HCT116 (cell line): ENCODE data around the gene MISP3. TPM values are rescaled to one million over a fixed set of nuclear protein-coding genes. Genes with fewer than 3 reads are reported as not detected.

Experiments
- ATAC-seq: fragments of 200-7000 bp; cut with Tn5 transposase; 2 replicates; pipeline ENCODE4 v1.9.1; 2020; ENCODE audit warnings: mild to moderate bottlenecking, moderate library complexity
- BruUV-seq: library from RNA; stranded (reverse); fragments of 400-500 nt; replicated peaks from 2 replicates; lab custom pipeline; 2021; lab: Mats Ljungman, UMichigan
- CTCF ChIA-PET: fragments of 300-600 bp; sonication (Branson Sonifier 250); formaldehyde crosslinking; loops from one replicate; lab custom pipeline; 2021; ENCODE audit warnings: antibody characterized with exemption; lab: Charles Lee
- POLR2A ChIA-PET: fragments of 300-600, 350-600 bp; sonication (Branson Sonifier 250); formaldehyde crosslinking; loops from one replicate; lab custom pipeline; 2021; ENCODE audit warnings: antibody characterized with exemption; lab: Charles Lee
- RAD21 ChIA-PET, 2 experiments: fragments of 300-600 bp; sonication (Branson Sonifier 250); formaldehyde crosslinking; loops; one replicate each; lab custom pipeline; 2023; ENCODE audit warnings: low total read pairs in 2 of 2; ENCODE audit not compliant: uncharacterized antibody in 2 of 2, unreplicated experiment in 2 of 2, low non-redundant PET in 1 of 2; lab: Charles Lee
- DNase-seq: peaks from one replicate; pipeline ENCODE4 v3.0.0-alpha.2; 2010; ENCODE audit warnings: low read depth, low spot score
- H2AFZ ChIP-seq: fragments of 200-600 bp; shearing (Covaris generic), sonication (generic); 2 replicates; pipeline ENCODE4 v1.6.1; 2017; ENCODE audit warnings: low read depth, mixed run types, mixed read lengths, antibody characterized with exemption, low read length; ENCODE audit not compliant: poor library complexity, severe bottlenecking
- H3K27ac ChIP-seq: 2 replicates; pipeline ENCODE4 v1.5.1; 2012; ENCODE audit warnings: low read depth, low read length
- H3K27me3 ChIP-seq: fragments of 200-600 bp; sonication (generic); 2 replicates; pipeline ENCODE4 v1.6.1; 2016; ENCODE audit warnings: mixed run types, low read length, mixed read lengths; ENCODE audit not compliant: insufficient read depth
- H3K36me3 ChIP-seq, 2 experiments: fragments of 200-500 bp in 1 of 2; fragments of 200-600 bp in 1 of 2; sonication (Bioruptor generic) in 1 of 2; sonication (generic) in 1 of 2; 2 replicates each; pipeline versions ENCODE4 v1.5.1 to v1.6.1; 2014 to 2016; ENCODE audit warnings: low read length in 2 of 2, inconsistent platforms in 1 of 2, mixed read lengths in 1 of 2, mixed run types in 1 of 2; ENCODE audit not compliant: insufficient read depth in 2 of 2, control insufficient read depth in 1 of 2
- H3K4me1 ChIP-seq, 2 experiments: fragments of 200-600 bp in 1 of 2; sonication (generic) in 1 of 2; 2 replicates each; pipeline versions ENCODE4 v1.5.1 to v1.6.1; 2012 to 2017; ENCODE audit warnings: low read length in 2 of 2, inconsistent platforms in 1 of 2, mild to moderate bottlenecking in 1 of 2, mixed read lengths in 1 of 2, mixed run types in 1 of 2, moderate library complexity in 1 of 2; ENCODE audit not compliant: insufficient read depth in 2 of 2, control insufficient read depth in 1 of 2
- H3K4me2 ChIP-seq: fragments of 200-600 bp; sonication (generic); 2 replicates; pipeline ENCODE4 v1.6.1; 2017; ENCODE audit warnings: mixed run types, low read length, mixed read lengths
- H3K4me3 ChIP-seq, 2 experiments: fragments of 200-600 bp in 1 of 2; sonication (generic) in 1 of 2; replicated peaks in 1 of 2; 2 replicates each; pipeline ENCODE4 v1.5.1; 2011 to 2016; ENCODE audit warnings: low read length in 2 of 2, control low read depth in 1 of 2, low read depth in 1 of 2, mild to moderate bottlenecking in 1 of 2, mixed read lengths in 1 of 2, mixed run types in 1 of 2
- H3K79me2 ChIP-seq: fragments of 200-600 bp; sonication (generic); 2 replicates; pipeline ENCODE4 v1.6.1; 2017; ENCODE audit warnings: mild to moderate bottlenecking, mixed run types, low read length, moderate library complexity, mixed read lengths; ENCODE audit not compliant: insufficient read depth
- H3K9ac ChIP-seq: fragments of 200-600 bp; sonication (generic); 2 replicates; pipeline ENCODE4 v1.6.1; 2016; ENCODE audit warnings: low read length, mixed read lengths
- H3K9me2 ChIP-seq: fragments of 200-600 bp; sonication (generic), shearing (Covaris generic); 2 replicates; pipeline ENCODE4 v1.6.1; 2017; ENCODE audit warnings: mixed run types, mild to moderate bottlenecking, moderate library complexity; ENCODE audit not compliant: insufficient read depth
- H3K9me3 ChIP-seq, 2 experiments: fragments of 200-500 bp in 1 of 2; fragments of 200-600 bp in 1 of 2; sonication (Bioruptor generic) in 1 of 2; sonication (generic) in 1 of 2; 2 replicates each; pipeline ENCODE4 v1.6.1; 2014 to 2017; ENCODE audit warnings: low read length in 2 of 2, mixed read lengths in 2 of 2, inconsistent platforms in 1 of 2, low read depth in 1 of 2, mild to moderate bottlenecking in 1 of 2, mixed run types in 1 of 2, moderate library complexity in 1 of 2; ENCODE audit not compliant: control insufficient read depth in 1 of 2, insufficient read depth in 1 of 2
- H4K20me1 ChIP-seq: fragments of 200-600 bp; sonication (generic), shearing (Covaris generic); 2 replicates; pipeline ENCODE4 v1.6.1; 2017; ENCODE audit warnings: mixed run types, mild to moderate bottlenecking, moderate library complexity; ENCODE audit not compliant: insufficient read depth
- CTCF ChIP-seq, 3 experiments: fragments of 200-600 bp in 1 of 3; sonication (generic) in 1 of 3; IDR thresholded peaks in 2 of 3; conservative IDR thresholded peaks in 1 of 3; 2 replicates each; pipeline ENCODE4 v1.5.1; 2012 to 2017; ENCODE audit warnings: low read depth in 2 of 3, low read length in 2 of 3, antibody characterized with exemption in 1 of 3, borderline replicate concordance in 1 of 3, control low read depth in 1 of 3, mild to moderate bottlenecking in 1 of 3, mixed read lengths in 1 of 3, mixed run types in 1 of 3, moderate library complexity in 1 of 3; ENCODE audit not compliant: insufficient read depth in 1 of 3
- POLR2A ChIP-seq: IDR thresholded peaks from 2 replicates; pipeline ENCODE4 v1.7.0; 2011; ENCODE audit warnings: borderline replicate concordance; ENCODE audit not compliant: insufficient read depth, insufficient read length; ENCODE audit errors: extremely low read depth
- RAD21 ChIP-seq: IDR thresholded peaks from 2 replicates; pipeline ENCODE4 v1.6.1; 2012; ENCODE audit warnings: low read depth, mild to moderate bottlenecking
- intact Hi-C: fragments of 100-400 bp; cut with micrococcal nuclease; formaldehyde crosslinking; loops from 2 replicates; pipeline ENCODE4 v1.10.0; 2022
- total RNA-seq: library from RNA; stranded (reverse); gene quantifications from one replicate; pipeline ENCODE4 v1.2.1, GENCODE V29; 2021; ENCODE audit not compliant: unreplicated experiment

Gene MISP3
- total RNA-seq, 1 experiment from 2014 or later: 5.2 TPM

GRCh38 chr19:14030997-14031718 is 41.4 kb upstream of the MISP3 start:
- ChIA-PET RAD21 (no interaction called here), CTCF (interaction anchor here (0.6 to 2.3 kb wide), 9 partner anchors 12 to 64 kb away, joined by 3 to 11 read pairs (median 5); partner anchors contain the start of genes MISP3 and RFX1), POLR2A (interaction anchor here (0.5 to 1.9 kb wide), 5 partner anchors 9 to 331 kb away, joined by 4 to 10 read pairs (median 4); partner anchors contain the start of gene RFX1)
- Histone ChIP-seq H3K4me1 (peaks cover 3 to 15% of the 10 kb centered on the region in 2 experiments), H3K27ac (peak overlapping the region; percentile 87), H3K4me2 (peak overlapping the region; percentile 96), H3K9me2 (no peaks in the 10 kb centered on the region), H3K9me3 (no peaks in the 10 kb centered on the region), H4K20me1 (no peaks in the 10 kb centered on the region), H3K79me2 (no peaks in the 10 kb centered on the region), H3K4me3 (peak overlapping the region; percentile 72 to 81), H3K27me3 (no peaks in the 10 kb centered on the region), H2AFZ (peak overlapping the region; percentile 76), H3K36me3 (no peaks in the 10 kb centered on the region), H3K9ac (peak overlapping the region; percentile 88)
- ATAC-seq (no peak), DNase-seq (no peak)
- TF ChIP-seq CTCF (IDR thresholded peaks at IDR 0.05 in 2 of 3, conservative IDR thresholded peaks at IDR 0.05 in 1 of 3; ENCODE audit: borderline replicate concordance in 1 of 3, insufficient read depth in 1 of 3, low read depth in 2 of 3, low read length in 2 of 3): no peak
- TF ChIP-seq POLR2A: no peak
- no peak for TF ChIP-seq RAD21
- no TSS peak for BruUV-seq
- intact Hi-C loops: no loop called here
